Ishikawa (cell line): ENCODE data around the gene CCDC175.

Experiments
- CEBPB ChIP-seq: IDR thresholded peaks from 2 replicates; pipeline ENCODE4 v1.6.1; 2012
- CREB1 ChIP-seq: IDR thresholded peaks from 2 replicates; pipeline ENCODE4 v1.6.1; 2012; ENCODE audit warnings: low read depth
- EGR1 ChIP-seq: IDR thresholded peaks from 2 replicates; pipeline ENCODE4 v1.6.1; 2012
- EP300 ChIP-seq: IDR thresholded peaks from 2 replicates; pipeline ENCODE4 v1.6.1; 2012; ENCODE audit warnings: borderline replicate concordance
- FOXM1 ChIP-seq: IDR thresholded peaks from 2 replicates; pipeline ENCODE4 v1.6.1; 2012; ENCODE audit warnings: low read depth, borderline replicate concordance
- MAX ChIP-seq: IDR thresholded peaks from 2 replicates; pipeline ENCODE4 v1.6.1; 2012
- NFIC ChIP-seq: IDR thresholded peaks from 2 replicates; pipeline ENCODE4 v1.6.1; 2012
- RAD21 ChIP-seq: IDR thresholded peaks from 2 replicates; pipeline ENCODE4 v1.6.1; 2012; ENCODE audit warnings: low read depth
- REST ChIP-seq: IDR thresholded peaks from 2 replicates; pipeline ENCODE4 v1.6.1; 2012; ENCODE audit warnings: low read depth, mild to moderate bottlenecking
- TAF1 ChIP-seq: IDR thresholded peaks from 2 replicates; pipeline ENCODE4 v1.6.1; 2012; ENCODE audit warnings: low read depth, mild to moderate bottlenecking
- TCF12 ChIP-seq: IDR thresholded peaks from 2 replicates; pipeline ENCODE4 v1.6.1; 2012; ENCODE audit warnings: low read depth
- TEAD4 ChIP-seq: IDR thresholded peaks from 2 replicates; pipeline ENCODE4 v1.6.1; 2012
- YY1 ChIP-seq: IDR thresholded peaks from 2 replicates; pipeline ENCODE4 v1.6.1; 2012; ENCODE audit warnings: low read depth

- no peak for TF ChIP-seq EGR1
- TF ChIP-seq YY1, result no peak
- TF ChIP-seq EP300, result no peak
- TF ChIP-seq MAX, result no peak
- TF ChIP-seq CEBPB, result no peak
- TF ChIP-seq FOXM1, result no peak
- no peak for TF ChIP-seq REST
- TF ChIP-seq TAF1, result no peak
- no peak for TF ChIP-seq CREB1
- TF ChIP-seq TCF12, result no peak
- no peak for TF ChIP-seq RAD21
- TF ChIP-seq NFIC, result no peak
- TF ChIP-seq TEAD4, result no peak
Observed at GRCh38 chr14:59492384-59492783, 84.2 kb downstream of the CCDC175 start.
